ENCODE measurements around the gene RPL3.

Gene RPL3

GRCh38 chr22:39317084-39317774 is 2.2 kb downstream of the RPL3 start:
- DNase-seq = peak in 1 of 4 experiments; percentile 10

GRCh38 chr22:39316440-39317083 is 2.9 kb downstream of the RPL3 start:
- peak; percentile 88 to 93 (median 92) for DNase-seq

- DNase-seq = no peak
These were observed 4.0 kb downstream of the RPL3 start for GRCh38 chr22:39315389-39315788.

- DNase-seq = no peak
These were observed 5.0 kb downstream of the RPL3 start for GRCh38 chr22:39314251-39314971.

GRCh38 chr22:39313258-39314001 is 6.0 kb downstream of the RPL3 start:
- no peak for DNase-seq

- no peak for DNase-seq
These were observed 7.0 kb downstream of the RPL3 start for GRCh38 chr22:39312410-39312809.

GRCh38 chr22:39311592-39312400 is 7.6 kb downstream of the RPL3 start:
- no peak for DNase-seq

- peak in 3 of 4 experiments; percentile 50 to 54 (median 54) for DNase-seq
These were observed 9.3 kb downstream of the RPL3 start for GRCh38 chr22:39309881-39310714.

- no peak for DNase-seq
These were observed 10.0 kb downstream of the RPL3 start for GRCh38 chr22:39309364-39309861.

- DNase-seq = peak; percentile 85 to 93 (median 90)
These were observed 10.6 kb downstream of the RPL3 start for GRCh38 chr22:39308614-39309363.

- DNase-seq = peak; percentile 48 to 78 (median 63)
These were observed 12.7 kb downstream of the RPL3 start for GRCh38 chr22:39306456-39307361.

- no peak for DNase-seq
These were observed 15.3 kb downstream of the RPL3 start for GRCh38 chr22:39303892-39304671.

GRCh38 chr22:39303358-39303757 is 16.1 kb downstream of the RPL3 start:
- no peak for DNase-seq

GRCh38 chr22:39302431-39302960 is 16.9 kb downstream of the RPL3 start:
- no peak for DNase-seq

- DNase-seq = no peak
These were observed 17.5 kb downstream of the RPL3 start for GRCh38 chr22:39301926-39302325.

GRCh38 chr22:39301108-39301507 is 18.3 kb downstream of the RPL3 start:
- DNase-seq = no peak

GRCh38 chr22:39300186-39300830 is 19.1 kb downstream of the RPL3 start:
- DNase-seq = peak; percentile 89 to 93 (median 91)
